ENCODE data around the gene FDPS. TPM values are rescaled to one million over a fixed set of nuclear protein-coding genes. Genes with fewer than 3 reads are reported as not detected.

The FDPS gene
- total and polyA plus RNA-seq, 2 donors (not counting 1 experiment from before 2014, with no cell fraction given) = 88.3 to 128 TPM

DNA sequence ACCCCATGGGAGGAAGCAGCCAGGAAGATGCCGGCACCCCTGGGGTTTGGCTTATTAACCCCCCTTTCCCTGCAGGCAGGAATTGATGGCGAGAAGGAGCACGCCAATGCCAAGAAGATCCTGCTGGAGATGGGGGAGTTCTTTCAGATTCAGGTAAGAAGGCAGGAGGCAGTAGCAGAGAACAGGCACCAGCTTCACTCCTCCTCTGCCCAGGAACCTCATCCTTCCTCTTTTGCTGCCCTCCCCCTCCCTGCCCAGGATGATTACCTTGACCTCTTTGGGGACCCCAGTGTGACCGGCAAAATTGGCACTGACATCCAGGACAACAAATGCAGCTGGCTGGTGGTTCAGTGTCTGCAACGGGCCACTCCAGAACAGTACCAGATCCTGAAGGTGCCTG, 10.9 kb downstream of the FDPS start:
- Histone ChIP-seq H3K27me3 (replicated peaks in 1 of 4; ENCODE audit: control extremely low read depth in 1 of 4, control insufficient read depth in 3 of 4, insufficient read depth in 4 of 4, low read length in 3 of 4) (no peaks in the 10 kb centered on the region), H3K36me3 (replicated peaks in 1 of 2; ENCODE audit: control extremely low read depth in 1 of 2, control insufficient read depth in 1 of 2, extremely low read depth in 1 of 2, insufficient read depth in 2 of 2, low read length in 1 of 2) (peaks cover 0 to 3% of the 10 kb centered on the region in 2 experiments), H3K4me1 (ENCODE audit: control insufficient read depth in 2 of 2, insufficient read depth in 2 of 2, low read length in 2 of 2) (peaks cover 17 to 27% of the 10 kb centered on the region in 2 donors), H3K9me3 (ENCODE audit: control extremely low read depth in 1 of 3, control insufficient read depth in 2 of 3, insufficient read depth in 1 of 3, low read length in 2 of 3) (peaks cover 0 to 2% (median 0%) of the 10 kb centered on the region in 3 donors), H3K27ac (ENCODE audit: low read length in 2 of 2) (no peak overlapping the region), H3K4me2 (replicated peaks; ENCODE audit: low read depth, low read length, poor library complexity, severe bottlenecking) (no peak overlapping the region), H3K79me2 (ENCODE audit: control insufficient read depth, insufficient read depth, low read length) (peaks cover 4% of the 10 kb centered on the region), H4K20me1 (ENCODE audit: control insufficient read depth, insufficient read depth, low read length, poor library complexity, severe bottlenecking) (no peaks in the 10 kb centered on the region), H3K9ac (ENCODE audit: low read length) (no peak overlapping the region), H3K4me3 (ENCODE audit: control extremely low read depth in 1 of 5, extremely low read depth in 1 of 5, insufficient read depth in 1 of 5, low read depth in 2 of 5, low read length in 4 of 5) (no peak overlapping the region), H2AFZ (ENCODE audit: insufficient read depth, low read depth, low read length, poor library complexity, severe bottlenecking) (no peak overlapping the region)
- ATAC-seq (ENCODE audit: low read depth) (no peak), DNase-seq (no peak)
- Mint-ChIP-seq H3K9me3 (ENCODE audit: insufficient read depth) (no peaks in the 10 kb centered on the region), H3K27me3 (no peaks in the 10 kb centered on the region), H3K27ac (no peak overlapping the region), H3K4me3 (peak overlapping the region; percentile 1), H3K4me1 (peaks cover 33% of the 10 kb centered on the region)
- CTCF ChIA-PET = interaction anchor here (1.0 to 6.5 kb wide), 4 partner anchors 9 to 211 kb away, joined by 5 to 128 read pairs (median 6); no protein-coding TSS in a partner anchor
- intact Hi-C loops (cut with micrococcal nuclease) = no loop called here
- 94% methylated on average over 2 of the region's 5 CpGs for WGBS (ENCODE audit: insufficient coverage)
- POLR2A ChIA-PET = interaction anchor here (1.5 kb wide), 1 partner anchor 111 kb away, joined by 3 read pairs; the partner anchor contains the start of gene MTX1
- no peak for TF ChIP-seq EZH2 (IDR thresholded peaks at IDR 0.05; ENCODE audit: borderline replicate concordance, insufficient read depth, low read depth, low read length, poor library complexity, severe bottlenecking)
- TF ChIP-seq, protein P1, sequence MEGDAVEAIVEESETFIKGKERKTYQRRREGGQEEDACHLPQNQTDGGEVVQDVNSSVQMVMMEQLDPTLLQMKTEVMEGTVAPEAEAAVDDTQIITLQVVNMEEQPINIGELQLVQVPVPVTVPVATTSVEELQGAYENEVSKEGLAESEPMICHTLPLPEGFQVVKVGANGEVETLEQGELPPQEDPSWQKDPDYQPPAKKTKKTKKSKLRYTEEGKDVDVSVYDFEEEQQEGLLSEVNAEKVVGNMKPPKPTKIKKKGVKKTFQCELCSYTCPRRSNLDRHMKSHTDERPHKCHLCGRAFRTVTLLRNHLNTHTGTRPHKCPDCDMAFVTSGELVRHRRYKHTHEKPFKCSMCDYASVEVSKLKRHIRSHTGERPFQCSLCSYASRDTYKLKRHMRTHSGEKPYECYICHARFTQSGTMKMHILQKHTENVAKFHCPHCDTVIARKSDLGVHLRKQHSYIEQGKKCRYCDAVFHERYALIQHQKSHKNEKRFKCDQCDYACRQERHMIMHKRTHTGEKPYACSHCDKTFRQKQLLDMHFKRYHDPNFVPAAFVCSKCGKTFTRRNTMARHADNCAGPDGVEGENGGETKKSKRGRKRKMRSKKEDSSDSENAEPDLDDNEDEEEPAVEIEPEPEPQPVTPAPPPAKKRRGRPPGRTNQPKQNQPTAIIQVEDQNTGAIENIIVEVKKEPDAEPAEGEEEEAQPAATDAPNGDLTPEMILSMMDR (IDR thresholded peaks at IDR 0.05) = no peak

DNA sequence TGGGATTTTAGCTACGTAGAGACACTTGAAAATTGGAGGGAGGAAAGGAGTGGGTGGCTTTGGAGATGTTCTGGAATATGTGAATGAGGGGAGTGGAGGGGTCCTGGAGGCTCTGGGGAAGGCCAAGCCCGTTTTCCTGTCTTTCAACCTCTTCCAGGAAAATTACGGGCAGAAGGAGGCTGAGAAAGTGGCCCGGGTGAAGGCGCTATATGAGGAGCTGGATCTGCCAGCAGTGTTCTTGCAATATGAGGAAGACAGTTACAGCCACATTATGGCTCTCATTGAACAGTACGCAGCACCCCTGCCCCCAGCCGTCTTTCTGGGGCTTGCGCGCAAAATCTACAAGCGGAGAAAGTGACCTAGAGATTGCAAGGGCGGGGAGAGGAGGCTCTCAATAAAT, 11.6 kb downstream of the FDPS start:
- Histone ChIP-seq H3K4me3 (ENCODE audit: control extremely low read depth in 1 of 5, extremely low read depth in 1 of 5, insufficient read depth in 1 of 5, low read depth in 2 of 5, low read length in 4 of 5) (peak overlapping the region in 4 of 5 experiments; percentile 32 to 52 (median 51)), H2AFZ (ENCODE audit: insufficient read depth, low read depth, low read length, poor library complexity, severe bottlenecking) (peak overlapping the region; percentile 76), H3K9ac (ENCODE audit: low read length) (peak overlapping the region; percentile 62), H3K9me3 (ENCODE audit: control extremely low read depth in 1 of 3, control insufficient read depth in 2 of 3, insufficient read depth in 1 of 3, low read length in 2 of 3) (peaks cover 0 to 2% (median 0%) of the 10 kb centered on the region in 3 donors), H4K20me1 (ENCODE audit: control insufficient read depth, insufficient read depth, low read length, poor library complexity, severe bottlenecking) (no peaks in the 10 kb centered on the region), H3K27ac (ENCODE audit: low read length in 2 of 2) (no peak overlapping the region), H3K4me2 (replicated peaks; ENCODE audit: low read depth, low read length, poor library complexity, severe bottlenecking) (peak overlapping the region; percentile 95), H3K4me1 (ENCODE audit: control insufficient read depth in 2 of 2, insufficient read depth in 2 of 2, low read length in 2 of 2) (peaks cover 17 to 34% of the 10 kb centered on the region in 2 donors), H3K27me3 (replicated peaks in 1 of 4; ENCODE audit: control extremely low read depth in 1 of 4, control insufficient read depth in 3 of 4, insufficient read depth in 4 of 4, low read length in 3 of 4) (no peaks in the 10 kb centered on the region), H3K36me3 (replicated peaks in 1 of 2; ENCODE audit: control extremely low read depth in 1 of 2, control insufficient read depth in 1 of 2, extremely low read depth in 1 of 2, insufficient read depth in 2 of 2, low read length in 1 of 2) (peaks cover 0 to 3% of the 10 kb centered on the region in 2 experiments), H3K79me2 (ENCODE audit: control insufficient read depth, insufficient read depth, low read length) (peaks cover 4% of the 10 kb centered on the region)
- intact Hi-C loops (cut with micrococcal nuclease) = loop anchor here (1.0 to 10.0 kb wide), 3 partner anchors 42 to 1185 kb away; partner anchors contain the start of gene MEF2D
- Mint-ChIP-seq H3K4me3 (peak overlapping the region; percentile 83), H3K4me1 (peaks cover 36% of the 10 kb centered on the region), H3K27ac (peak overlapping the region; percentile 47), H3K27me3 (no peaks in the 10 kb centered on the region), H3K9me3 (ENCODE audit: insufficient read depth) (no peaks in the 10 kb centered on the region)
- ATAC-seq (ENCODE audit: low read depth) (no peak), DNase-seq (no peak)
- CTCF ChIA-PET = interaction anchor here (1.0 to 6.5 kb wide), 5 partner anchors 8 to 69 kb away, joined by 3 to 128 read pairs (median 7); partner anchors contain the start of gene FDPS
- TF ChIP-seq EZH2 (IDR thresholded peaks at IDR 0.05; ENCODE audit: borderline replicate concordance, insufficient read depth, low read depth, low read length, poor library complexity, severe bottlenecking) = no peak
- TF ChIP-seq, protein P1 (IDR thresholded peaks at IDR 0.05) = no peak
- POLR2A ChIA-PET = interaction anchor here (1.5 to 1.6 kb wide), 2 partner anchors 47 to 112 kb away, joined by 3 to 6 read pairs; partner anchors contain the start of genes CLK2 and MTX1
- WGBS (ENCODE audit: insufficient coverage) = 60% methylated on average over 7 of the region's 11 CpGs
